Epithelial cell of proximal tubule (primary cell): Measurements from ENCODE around the gene DPYSL3. TPM values are rescaled to one million over a fixed set of nuclear protein-coding genes. Genes with fewer than 3 reads are reported as not detected.

Experiments used
- DNase-seq: peaks from one replicate; pipeline ENCODE4 v3.0.0-alpha.2; 2011; ENCODE audit warnings: low read depth
- H3K4me3 ChIP-seq: 2 replicates; pipeline ENCODE4 v1.5.1; 2011; ENCODE audit warnings: low read depth, mild to moderate bottlenecking, low read length
- CTCF ChIP-seq: conservative IDR thresholded peaks from 2 replicates; pipeline ENCODE4 v1.5.1; 2012; ENCODE audit warnings: low read depth, mild to moderate bottlenecking, low read length
- total RNA-seq: library from RNA; depleted of rRNA; stranded (reverse); fragments of >200 nt; gene quantifications from 2 replicates; pipeline ENCODE4 v1.2.3, GENCODE V29; 2015

Gene DPYSL3
- total RNA-seq, 1 donor from 2014 or later = 38.3 TPM

GRCh38 chr5:147407094-147407681, 102.7 kb downstream of the DPYSL3 start:
- TF ChIP-seq CTCF = no peak
- no peak for DNase-seq
- H3K4me3 ChIP-seq = no peak overlapping the region

GRCh38 chr5:147406636-147407035, 103.2 kb downstream of the DPYSL3 start:
- DNase-seq = no peak
- no peak for TF ChIP-seq CTCF
- H3K4me3 ChIP-seq = no peak overlapping the region

- no peak for TF ChIP-seq CTCF
- no peak overlapping the region for H3K4me3 ChIP-seq
- no peak for DNase-seq
Measured at GRCh38 chr5:147404706-147405105, 105.2 kb downstream of the DPYSL3 start.

- no peak for TF ChIP-seq CTCF
- H3K4me3 ChIP-seq = no peak overlapping the region
- DNase-seq = peak; percentile 93
Measured at GRCh38 chr5:147403651-147404640, 105.9 kb downstream of the DPYSL3 start.

GRCh38 chr5:147400881-147401280, 109.0 kb downstream of the DPYSL3 start:
- H3K4me3 ChIP-seq = no peak overlapping the region
- no peak for TF ChIP-seq CTCF
- no peak for DNase-seq

GRCh38 chr5:147400126-147400809, 109.6 kb downstream of the DPYSL3 start:
- H3K4me3 ChIP-seq = no peak overlapping the region
- DNase-seq = no peak
- TF ChIP-seq CTCF = no peak
